Vagina (tissue), 2 donors: Measurements from ENCODE around the gene QRICH1.

Experiments used
- CTCF ChIP-seq, 3 experiments: fragments of 450-650 bp in 2 of 3; fragments of 200-600 bp in 1 of 3; sonication (generic) in 1 of 3; IDR thresholded peaks; one replicate each; pipeline ENCODE4 v1.5.1; 2017 to 2019; ENCODE audit warnings: antibody characterized with exemption in 3 of 3, mild to moderate bottlenecking in 2 of 3, moderate library complexity in 2 of 3
- POLR2A ChIP-seq, 2 donors: fragments of 450-650 bp; IDR thresholded peaks; one replicate each; pipeline ENCODE4 v1.6.1; 2017; ENCODE audit warnings: antibody characterized with exemption in 2 of 2, mild to moderate bottlenecking in 2 of 2, moderate library complexity in 2 of 2
- POLR2AphosphoS5 ChIP-seq, 2 donors: sonication (generic); formaldehyde crosslinking; IDR thresholded peaks; one replicate each; pipeline ENCODE4 v1.9.0; 2017; ENCODE audit warnings: antibody characterized with exemption in 2 of 2, mild to moderate bottlenecking in 2 of 2, low read depth in 1 of 2; ENCODE audit not compliant: insufficient read depth in 1 of 2

DNA sequence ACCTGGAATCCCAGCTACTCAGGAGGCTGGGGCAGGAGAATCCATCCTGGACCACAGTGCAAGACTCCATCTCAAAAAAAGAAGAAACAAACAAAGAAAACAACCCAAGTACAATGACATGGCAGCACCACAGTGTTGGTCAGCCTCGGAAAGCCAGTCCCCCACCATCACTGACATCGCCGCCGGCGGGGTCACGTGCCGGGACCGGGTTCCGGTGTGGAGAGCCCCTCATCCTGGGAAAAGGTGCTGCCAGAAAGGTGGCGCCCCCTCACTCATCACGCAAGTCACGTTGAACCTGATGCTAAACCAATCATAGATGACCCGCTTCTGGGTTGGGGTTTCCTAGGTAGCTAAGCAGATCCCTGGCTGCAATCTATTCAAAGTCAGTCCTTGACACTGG is 17.8 kb downstream of the QRICH1 start:
- TF ChIP-seq POLR2A (IDR thresholded peaks at IDR 0.05) (no peak), CTCF (IDR thresholded peaks at IDR 0.05) (no peak), POLR2AphosphoS5 (IDR thresholded peaks at IDR 0.05; ENCODE audit: insufficient read depth in 1 of 2, low read depth in 1 of 2) (no peak)
